GM06990 (cell line): Measurements from ENCODE around the gene PGS1.

Source experiments
- DNase-seq: peaks from one replicate; pipeline ENCODE4 v3.0.0-alpha.2; 2011; ENCODE audit not compliant: insufficient read length; ENCODE audit errors: extremely low read depth
- H3K27me3 ChIP-seq: replicated peaks from 2 replicates; pipeline ENCODE4 v1.6.0; 2011; ENCODE audit warnings: low read length; ENCODE audit not compliant: control insufficient read depth, insufficient read depth
- H3K36me3 ChIP-seq: 2 replicates; pipeline ENCODE4 v1.5.1; 2011; ENCODE audit warnings: low read length; ENCODE audit not compliant: control insufficient read depth, insufficient read depth
- H3K4me3 ChIP-seq: replicated peaks from 2 replicates; pipeline ENCODE4 v1.5.1; 2011; ENCODE audit warnings: low read depth, mild to moderate bottlenecking, control low read depth, low read length
- TF ChIP-seq, protein P1 (sequence below): IDR thresholded peaks from 2 replicates; pipeline ENCODE4 v1.5.1; 2011; ENCODE audit warnings: low read length, control low read depth, mild to moderate bottlenecking, inconsistent platforms; ENCODE audit not compliant: insufficient read depth, poor library complexity, severe bottlenecking

Gene PGS1

DNA sequence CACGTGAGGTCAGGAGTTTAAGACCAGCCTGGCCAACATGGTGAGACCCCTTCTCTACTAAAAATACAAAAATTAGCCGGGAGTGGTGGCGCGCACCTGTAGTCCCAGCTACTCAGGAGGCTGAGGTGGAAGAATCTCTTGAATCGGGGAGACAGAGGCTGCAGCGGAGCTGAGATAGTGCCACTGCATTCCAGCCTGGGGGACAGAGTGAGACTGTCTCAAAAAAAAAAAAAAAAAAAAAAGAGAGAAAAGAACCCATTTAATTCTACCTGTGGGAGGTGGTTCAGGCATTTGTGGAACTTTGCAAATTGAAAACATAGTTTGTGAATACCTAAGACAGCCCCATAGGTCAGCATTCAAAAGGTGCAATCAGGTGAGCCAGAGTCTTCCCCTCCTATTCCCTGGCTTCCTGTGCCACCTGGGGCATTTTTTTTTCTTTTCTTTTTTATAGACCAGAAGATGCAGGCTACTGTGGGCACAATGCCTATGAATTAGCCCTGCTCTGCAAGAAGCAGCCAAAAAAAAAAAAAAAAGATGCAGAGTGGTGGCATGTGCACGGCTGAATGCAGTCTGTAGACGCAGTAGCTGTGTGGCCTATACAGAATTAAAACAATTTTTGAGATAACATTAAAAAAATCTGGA, 9.5 kb upstream of the PGS1 start:
- no peak overlapping the region for H3K4me3 ChIP-seq
- DNase-seq = no peak
- TF ChIP-seq, protein P1, sequence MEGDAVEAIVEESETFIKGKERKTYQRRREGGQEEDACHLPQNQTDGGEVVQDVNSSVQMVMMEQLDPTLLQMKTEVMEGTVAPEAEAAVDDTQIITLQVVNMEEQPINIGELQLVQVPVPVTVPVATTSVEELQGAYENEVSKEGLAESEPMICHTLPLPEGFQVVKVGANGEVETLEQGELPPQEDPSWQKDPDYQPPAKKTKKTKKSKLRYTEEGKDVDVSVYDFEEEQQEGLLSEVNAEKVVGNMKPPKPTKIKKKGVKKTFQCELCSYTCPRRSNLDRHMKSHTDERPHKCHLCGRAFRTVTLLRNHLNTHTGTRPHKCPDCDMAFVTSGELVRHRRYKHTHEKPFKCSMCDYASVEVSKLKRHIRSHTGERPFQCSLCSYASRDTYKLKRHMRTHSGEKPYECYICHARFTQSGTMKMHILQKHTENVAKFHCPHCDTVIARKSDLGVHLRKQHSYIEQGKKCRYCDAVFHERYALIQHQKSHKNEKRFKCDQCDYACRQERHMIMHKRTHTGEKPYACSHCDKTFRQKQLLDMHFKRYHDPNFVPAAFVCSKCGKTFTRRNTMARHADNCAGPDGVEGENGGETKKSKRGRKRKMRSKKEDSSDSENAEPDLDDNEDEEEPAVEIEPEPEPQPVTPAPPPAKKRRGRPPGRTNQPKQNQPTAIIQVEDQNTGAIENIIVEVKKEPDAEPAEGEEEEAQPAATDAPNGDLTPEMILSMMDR = no peak
- H3K27me3 ChIP-seq = no peaks in the 10 kb centered on the region
- H3K36me3 ChIP-seq = no peaks in the 10 kb centered on the region

DNA sequence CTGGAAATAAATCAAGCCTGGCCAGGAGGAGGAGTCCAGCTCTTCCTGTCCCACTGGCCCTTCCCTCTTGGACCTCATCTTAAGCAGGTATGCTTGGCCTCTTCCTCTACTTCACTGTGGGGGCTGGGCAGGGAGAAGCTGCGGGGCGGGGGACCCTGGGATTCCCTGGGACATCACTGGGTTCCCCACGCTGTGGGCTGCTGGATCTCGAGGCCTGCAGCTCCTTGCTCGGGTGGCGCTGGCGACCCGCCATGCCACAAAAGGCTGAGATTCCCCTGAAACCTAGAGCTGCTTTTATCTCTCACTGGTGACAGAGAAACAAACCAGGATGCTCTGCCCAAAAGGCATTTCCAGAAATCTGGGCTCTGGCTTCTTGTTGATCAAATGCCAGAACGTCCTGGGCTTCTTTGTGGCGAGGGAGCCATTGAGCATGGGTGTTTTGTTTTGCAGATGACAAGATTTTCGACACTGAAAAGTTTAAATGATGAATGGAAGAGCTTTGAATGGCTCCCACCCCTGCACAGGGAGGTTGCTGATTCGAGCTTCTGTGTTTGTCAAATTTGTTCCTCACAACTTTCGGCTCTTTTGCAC, 8.6 kb upstream of the PGS1 start:
- no peak for DNase-seq
- TF ChIP-seq, protein P1 = no peak
- Histone ChIP-seq H3K4me3 (no peak overlapping the region), H3K36me3 (no peaks in the 10 kb centered on the region), H3K27me3 (no peaks in the 10 kb centered on the region)

DNA sequence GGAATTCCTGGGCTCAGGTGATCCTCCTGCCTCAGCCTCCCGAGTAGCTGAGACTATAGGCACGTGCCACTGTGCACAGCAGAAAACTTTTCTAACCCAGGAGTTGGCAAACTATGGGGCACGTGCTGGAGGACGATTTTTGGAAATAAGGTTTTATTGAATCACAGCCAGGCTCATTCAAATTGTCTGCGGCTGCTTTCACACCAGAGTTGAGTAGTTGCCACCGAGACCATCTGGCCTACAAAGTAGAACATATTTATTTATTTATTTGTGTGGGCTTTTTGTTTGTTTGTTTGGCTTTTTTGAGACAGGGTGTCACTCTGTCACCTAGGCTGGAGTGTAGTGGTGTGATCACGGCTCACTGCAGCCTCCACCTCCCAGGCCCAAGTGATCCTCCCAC, 7.4 kb upstream of the PGS1 start:
- TF ChIP-seq, protein P1 = no peak
- DNase-seq = no peak
- Histone ChIP-seq H3K27me3 (no peaks in the 10 kb centered on the region), H3K36me3 (no peaks in the 10 kb centered on the region), H3K4me3 (no peak overlapping the region)

DNA sequence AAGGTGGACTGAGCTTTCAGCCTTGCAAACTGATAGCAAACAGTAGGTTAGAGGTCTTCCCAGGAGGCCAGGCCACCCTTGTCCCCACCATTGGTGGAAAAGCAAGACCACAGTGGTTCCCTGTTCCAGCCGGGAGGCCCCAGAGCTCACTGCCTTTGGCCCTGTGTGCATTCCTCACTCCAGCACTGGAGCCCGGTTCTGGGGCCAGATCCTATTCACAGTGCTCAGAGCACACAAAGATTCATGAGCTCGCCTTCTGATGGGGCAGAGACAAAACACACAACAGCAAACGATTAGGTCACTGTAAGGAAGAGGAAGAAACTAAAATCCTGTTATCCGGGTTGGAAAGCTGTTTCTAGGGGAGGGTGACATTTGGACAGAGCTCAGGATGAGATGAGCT, 5.6 kb upstream of the PGS1 start:
- H3K27me3 ChIP-seq = no peaks in the 10 kb centered on the region
- TF ChIP-seq, protein P1 = no peak
- H3K36me3 ChIP-seq = no peaks in the 10 kb centered on the region
- DNase-seq = no peak
- H3K4me3 ChIP-seq = no peak overlapping the region

DNA sequence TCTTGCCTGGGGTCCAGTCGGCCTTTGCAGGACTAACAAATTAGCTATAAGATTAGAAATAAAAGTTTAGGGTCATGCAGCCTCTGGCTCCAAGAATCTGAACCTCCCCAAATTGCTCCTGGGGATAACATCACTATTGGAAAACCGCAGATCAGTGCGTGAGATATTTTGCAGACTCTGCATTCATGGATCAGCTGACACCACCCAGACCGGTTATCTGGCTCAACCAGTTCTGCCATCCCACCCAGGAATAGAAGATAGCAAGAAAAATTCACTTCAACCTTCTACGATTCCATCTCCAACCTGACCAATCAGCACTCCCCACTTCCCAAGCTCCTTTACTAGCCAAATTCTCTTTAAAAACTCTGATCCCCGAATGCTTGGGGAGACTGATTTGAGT, 4.3 kb upstream of the PGS1 start:
- no peaks in the 10 kb centered on the region for H3K27me3 ChIP-seq

More for the DNA sequence above, 4.3 kb upstream of the PGS1 start:
- DNase-seq = no peak
- Histone ChIP-seq H3K4me3 (no peak overlapping the region), H3K36me3 (no peaks in the 10 kb centered on the region)
- TF ChIP-seq, protein P1 = no peak
